Natural killer cell (primary cell): Measurements from ENCODE around the gene KCNG3. TPM values are rescaled to one million over a fixed set of nuclear protein-coding genes. Genes with fewer than 3 reads are reported as not detected.

Source experiments
- ATAC-seq, 3 donors: fragments of 150-1000 bp in 2 of 3; fragments of 200-7000 bp in 1 of 3; cut with Tn5 transposase; 1 replicate in 1 of 3; 2 replicates in 2 of 3; pipeline ENCODE4 v1.10.0; 2021; ENCODE audit warnings: mild to moderate bottlenecking in 2 of 3, moderate library complexity in 2 of 3
- DNase-seq, 2 donors: peaks; one replicate each; pipeline versions ENCODE4 v3.0.0 to v3.0.0-alpha.2; 2013 to 2021; ENCODE audit warnings: mixed read lengths in 1 of 2
- H3K27ac ChIP-seq: one replicate; pipeline ENCODE4 v1.5.1; 2013; ENCODE audit warnings: mild to moderate bottlenecking, low read length
- H3K27me3 ChIP-seq: one replicate; pipeline ENCODE4 v1.6.1; 2013; ENCODE audit warnings: low read length; ENCODE audit not compliant: control insufficient read depth, insufficient read depth
- H3K36me3 ChIP-seq: one replicate; pipeline ENCODE4 v1.6.1; 2013; ENCODE audit warnings: low read length; ENCODE audit not compliant: control insufficient read depth, insufficient read depth
- H3K4me1 ChIP-seq: one replicate; pipeline ENCODE4 v1.6.1; 2013; ENCODE audit warnings: low read length; ENCODE audit not compliant: control insufficient read depth, insufficient read depth
- H3K4me3 ChIP-seq: one replicate; pipeline ENCODE4 v1.5.1; 2013; ENCODE audit warnings: low read length
- H3K9me3 ChIP-seq: one replicate; pipeline ENCODE4 v1.6.1; 2013; ENCODE audit warnings: low read length; ENCODE audit not compliant: control insufficient read depth, insufficient read depth
- H3K27ac Mint-ChIP-seq, 2 donors: one replicate each; pipeline ENCODE4 v1.8.0; 2022; ENCODE audit warnings: mild to moderate bottlenecking in 2 of 2, mixed read lengths in 2 of 2, moderate library complexity in 1 of 2
- H3K27me3 Mint-ChIP-seq, 2 donors: one replicate each; pipeline ENCODE4 v1.8.0; 2022; ENCODE audit warnings: low read depth in 2 of 2, mixed read lengths in 2 of 2
- H3K36me3 Mint-ChIP-seq: one replicate; pipeline ENCODE4 v1.8.0; 2022; ENCODE audit warnings: mixed read lengths
- H3K4me1 Mint-ChIP-seq, 2 donors: one replicate each; pipeline ENCODE4 v1.8.0; 2022; ENCODE audit warnings: mixed read lengths in 2 of 2
- H3K4me3 Mint-ChIP-seq: one replicate; pipeline ENCODE4 v1.8.0; 2022; ENCODE audit warnings: mild to moderate bottlenecking, moderate library complexity, mixed read lengths
- H3K9me3 Mint-ChIP-seq, 2 donors: one replicate each; pipeline ENCODE4 v1.8.0; 2022; ENCODE audit warnings: mixed read lengths in 2 of 2
- CTCF ChIP-seq: fragments of 200-600 bp; IDR thresholded peaks from one replicate; pipeline ENCODE4 v1.8.0; 2022; ENCODE audit warnings: antibody characterized with exemption
- WGBS: methylation state at CpG from one replicate; pipeline ENCODE4 v1.1.7; 2013; ENCODE audit warnings: missing lambda C conversion rate; ENCODE audit not compliant: insufficient coverage; 5-methylcytosine and 5-hydroxymethylcytosine counted together
- intact Hi-C: fragments of 100-400 bp; cut with micrococcal nuclease; formaldehyde crosslinking; loops from one replicate; pipeline ENCODE4 v1.14.2; 2022
- total RNA-seq, 4 donors: library from RNA; stranded (reverse); fragments of 120-200 nt in 1 of 4; gene quantifications; one replicate each; pipeline versions ENCODE4 v1.2.3 to v1.2.4, GENCODE V29; 2013 to 2022

The KCNG3 gene
- total RNA-seq, 3 donors from 2014 or later (not counting 1 experiment from before 2014, with no cell fraction given) = not detected

DNA sequence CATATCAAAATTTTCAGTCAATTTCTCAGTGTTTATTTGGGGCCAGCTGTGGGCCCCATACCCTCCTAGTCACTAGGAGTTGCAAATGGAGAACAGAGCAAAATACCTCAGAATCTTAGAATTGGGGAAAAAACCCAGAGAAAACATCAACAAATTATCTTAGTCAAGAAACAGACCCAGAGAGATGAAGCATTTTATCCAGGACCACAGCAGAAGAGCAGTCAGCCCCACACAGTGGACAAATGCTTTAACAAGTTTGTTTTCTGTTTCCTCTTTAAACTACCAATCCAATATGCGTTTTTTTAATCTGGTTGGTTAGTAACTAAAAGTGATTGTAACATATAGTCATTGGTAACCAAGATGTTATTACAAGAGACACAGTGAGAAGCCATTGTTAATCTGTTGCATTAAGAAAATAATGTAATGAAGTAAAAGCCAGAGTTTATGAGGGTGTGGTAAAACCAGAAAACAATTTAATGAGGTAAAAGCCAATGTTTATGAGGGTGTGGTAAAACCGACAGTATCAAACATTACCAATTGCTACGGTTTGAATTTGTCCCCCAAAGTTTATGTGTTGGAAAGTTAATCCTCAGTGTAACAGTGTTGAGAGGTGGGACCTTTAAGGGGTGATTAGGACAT is 72.1 kb downstream of the KCNG3 start:
- no peak for TF ChIP-seq CTCF
- no peak overlapping the region for H3K27ac Mint-ChIP-seq
- WGBS = 50% methylated on average over 2 of the region's 3 CpGs

GRCh38 chr2:42421157-42421485 is 72.7 kb downstream of the KCNG3 start:
- 61% methylated on average over 2 of the region's 3 CpGs for WGBS
- Histone ChIP-seq H3K4me1 (no peaks in the 10 kb centered on the region), H3K4me3 (no peak overlapping the region), H3K9me3 (no peaks in the 10 kb centered on the region), H3K36me3 (no peaks in the 10 kb centered on the region), H3K27ac (no peak overlapping the region), H3K27me3 (no peaks in the 10 kb centered on the region)
- H3K4me3 Mint-ChIP-seq = no peak overlapping the region
- DNase-seq = no peak
- H3K36me3 Mint-ChIP-seq = no peaks in the 10 kb centered on the region
- intact Hi-C loops = no loop called here
- peaks cover 17 to 21% of the 10 kb centered on the region in 2 donors for H3K27me3 Mint-ChIP-seq
- TF ChIP-seq CTCF = no peak
- H3K27ac Mint-ChIP-seq = no peak overlapping the region
- ATAC-seq = no peak
- no peaks in the 10 kb centered on the region for H3K4me1 Mint-ChIP-seq
- no peaks in the 10 kb centered on the region for H3K9me3 Mint-ChIP-seq

More for the DNA sequence above, 72.1 kb downstream of the KCNG3 start:
- H3K4me3 Mint-ChIP-seq = no peak overlapping the region
- no peak overlapping the region for H3K4me3 ChIP-seq
- no peaks in the 10 kb centered on the region for H3K9me3 Mint-ChIP-seq
- H3K27me3 ChIP-seq = no peaks in the 10 kb centered on the region
- H3K36me3 Mint-ChIP-seq = no peaks in the 10 kb centered on the region
- H3K4me1 Mint-ChIP-seq = no peaks in the 10 kb centered on the region
- intact Hi-C loops = no loop called here
- H3K4me1 ChIP-seq = no peaks in the 10 kb centered on the region
- no peak for DNase-seq
- no peak for ATAC-seq
- H3K36me3 ChIP-seq = no peaks in the 10 kb centered on the region
- no peak overlapping the region for H3K27ac ChIP-seq
- peaks cover 20% of the 10 kb centered on the region in 2 donors for H3K27me3 Mint-ChIP-seq
- H3K9me3 ChIP-seq = no peaks in the 10 kb centered on the region

DNA sequence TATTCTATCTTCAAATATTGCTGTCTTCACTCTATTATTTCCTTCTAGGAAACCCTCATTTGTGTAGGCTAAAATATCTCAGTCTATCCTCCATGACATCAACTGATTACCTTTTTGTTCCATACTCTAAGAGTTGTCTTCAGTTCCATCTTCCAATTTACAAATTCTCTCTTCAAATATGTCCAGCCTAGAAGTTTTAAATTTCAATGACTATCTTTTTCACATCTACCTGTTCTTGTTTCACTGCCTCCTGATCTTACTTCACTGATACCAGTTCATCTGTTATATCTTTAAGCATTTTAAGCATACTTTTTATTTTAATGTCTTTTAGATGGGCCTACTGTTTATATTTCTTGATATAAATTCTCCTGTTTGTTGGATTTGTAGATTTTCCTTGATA is 79.1 kb downstream of the KCNG3 start:
- DNase-seq (no peak), ATAC-seq (no peak)
- intact Hi-C loops = no loop called here
- Histone ChIP-seq H3K9me3 (peaks cover 6% of the 10 kb centered on the region), H3K4me1 (no peaks in the 10 kb centered on the region), H3K36me3 (no peaks in the 10 kb centered on the region), H3K27ac (no peak overlapping the region), H3K27me3 (no peaks in the 10 kb centered on the region), H3K4me3 (no peak overlapping the region)
- no peak overlapping the region for H3K27ac Mint-ChIP-seq
- H3K36me3 Mint-ChIP-seq = peaks cover 14% of the 10 kb centered on the region
- peaks cover 11 to 39% of the 10 kb centered on the region in 2 donors for H3K27me3 Mint-ChIP-seq
- peaks cover 0 to 5% of the 10 kb centered on the region in 2 donors for H3K9me3 Mint-ChIP-seq
- H3K4me1 Mint-ChIP-seq = no peaks in the 10 kb centered on the region
- no peak for TF ChIP-seq CTCF
- no peak overlapping the region for H3K4me3 Mint-ChIP-seq

DNA sequence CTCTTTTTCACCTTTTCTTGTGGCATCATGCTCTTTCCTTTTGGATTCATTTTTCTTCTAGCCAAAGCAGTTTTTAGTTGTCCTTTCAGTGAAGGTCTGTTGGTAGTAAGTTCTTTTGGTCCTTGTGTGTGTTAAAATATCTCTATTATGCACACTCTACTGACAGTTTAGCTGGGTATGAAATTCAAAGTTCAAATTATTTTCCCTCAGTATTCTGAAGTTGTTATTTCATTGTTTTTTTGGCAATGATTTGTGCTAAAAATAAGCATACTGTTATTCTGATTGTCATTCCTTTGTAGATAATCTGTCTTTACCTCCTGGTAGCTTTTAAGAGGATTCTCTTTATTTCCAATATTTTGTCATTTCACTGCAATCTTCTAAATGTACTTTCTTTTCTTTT is 79.6 kb downstream of the KCNG3 start:
- Mint-ChIP-seq H3K27me3 (peaks cover 12 to 39% of the 10 kb centered on the region in 2 donors), H3K9me3 (peaks cover 0 to 5% of the 10 kb centered on the region in 2 donors), H3K4me1 (no peaks in the 10 kb centered on the region), H3K36me3 (peaks cover 14% of the 10 kb centered on the region), H3K4me3 (no peak overlapping the region), H3K27ac (no peak overlapping the region)
- ATAC-seq = no peak
- intact Hi-C loops = no loop called here
- no peaks in the 10 kb centered on the region for H3K4me1 ChIP-seq
- DNase-seq = no peak
- no peaks in the 10 kb centered on the region for H3K27me3 ChIP-seq
- H3K27ac ChIP-seq = no peak overlapping the region
- no peaks in the 10 kb centered on the region for H3K36me3 ChIP-seq
- no peak for TF ChIP-seq CTCF
- peaks cover 6% of the 10 kb centered on the region for H3K9me3 ChIP-seq
- H3K4me3 ChIP-seq = no peak overlapping the region
